ENCODE measurements around the gene ZRSR2. TPM values are rescaled to one million over a fixed set of nuclear protein-coding genes. Genes with fewer than 3 reads are reported as not detected.

ZRSR2 gene
- polyA plus RNA-seq, 2 of the 4 experiments (the other 2 are of a cell fraction) = 10.5 to 12.0 TPM

DNA sequence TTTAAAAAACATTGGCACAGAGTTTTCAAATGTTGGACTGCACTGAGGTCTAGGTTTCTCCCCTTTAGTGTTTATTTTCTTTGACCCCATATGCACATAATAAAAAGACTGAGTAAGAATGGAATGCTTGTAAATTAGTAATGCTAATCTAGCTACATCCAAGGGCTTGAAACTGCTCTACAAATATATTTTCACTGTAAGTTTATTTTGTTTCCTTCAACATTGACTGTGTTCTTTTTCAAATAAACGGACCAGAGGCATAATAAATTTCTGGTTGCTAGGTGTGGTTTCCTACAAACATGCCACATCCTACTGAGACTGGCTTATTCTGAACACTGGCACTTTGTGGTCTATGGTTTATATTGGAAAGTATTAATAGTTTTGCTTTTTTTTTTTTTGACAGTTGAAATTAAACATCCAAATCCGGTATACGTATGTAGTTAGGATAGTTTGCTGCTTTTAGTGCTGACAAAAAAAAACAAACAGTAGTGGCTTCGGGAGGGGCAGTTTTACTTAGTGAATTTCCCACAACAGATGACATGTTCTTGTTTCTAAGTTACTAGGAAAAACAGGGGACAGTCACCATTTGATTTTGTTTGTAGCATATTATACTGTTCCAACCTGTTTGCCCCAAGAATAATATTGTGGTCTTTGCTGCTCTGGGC lies 39.0 kb upstream of the ZRSR2 start:
- Histone ChIP-seq H3K9me3 (no peaks in the 10 kb centered on the region), H3K4me3 (no peak overlapping the region), H3K4me1 (peaks cover 10% of the 10 kb centered on the region; the same call in 1 of the 3 replicates), H3K4me2 (peak overlapping the region; percentile 19; the same call in 1 of the 3 replicates), H3K27ac (no peak overlapping the region)
- FAIRE-seq = peak; percentile 73
- peak in 1 of 2 experiments; percentile 22 for DNase-seq (ENCODE audit: low read depth in 1 of 2, low spot score in 1 of 2)
- WGBS (ENCODE audit: missing lambda C conversion rate) = 59% methylated on average over 4 of the region's 4 CpGs
- CTCF ChIA-PET = no interaction called here
- POLR2A ChIA-PET = no interaction called here
- no peak for ATAC-seq
- TF ChIP-seq FOXS1 (CRISPR knock-in tag; IDR thresholded peaks at IDR 0.05) = no peak
- TF ChIP-seq MAZ (IDR thresholded peaks at IDR 0.05; ENCODE audit: borderline replicate concordance, low read depth, low read length) = no peak
- TF ChIP-seq POLR2AphosphoS2 (conservative IDR thresholded peaks at IDR 0.05; ENCODE audit: low read length) = no peak
- TF ChIP-seq SREBF2 (IDR thresholded peaks at IDR 0.05) = no peak
- no peak for TF ChIP-seq ZFP36 (IDR thresholded peaks at IDR 0.05; ENCODE audit: borderline replicate concordance, partially characterized antibody)
- no peak for TF ChIP-seq E2F6 (IDR thresholded peaks at IDR 0.05; ENCODE audit: borderline replicate concordance, low read depth)
- TF ChIP-seq, protein P1, sequence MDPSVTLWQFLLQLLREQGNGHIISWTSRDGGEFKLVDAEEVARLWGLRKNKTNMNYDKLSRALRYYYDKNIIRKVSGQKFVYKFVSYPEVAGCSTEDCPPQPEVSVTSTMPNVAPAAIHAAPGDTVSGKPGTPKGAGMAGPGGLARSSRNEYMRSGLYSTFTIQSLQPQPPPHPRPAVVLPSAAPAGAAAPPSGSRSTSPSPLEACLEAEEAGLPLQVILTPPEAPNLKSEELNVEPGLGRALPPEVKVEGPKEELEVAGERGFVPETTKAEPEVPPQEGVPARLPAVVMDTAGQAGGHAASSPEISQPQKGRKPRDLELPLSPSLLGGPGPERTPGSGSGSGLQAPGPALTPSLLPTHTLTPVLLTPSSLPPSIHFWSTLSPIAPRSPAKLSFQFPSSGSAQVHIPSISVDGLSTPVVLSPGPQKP (IDR thresholded peaks at IDR 0.05; ENCODE audit: low read depth, low read length) = no peak

- H3K27ac ChIP-seq = no peak overlapping the region
- DNase-seq (ENCODE audit: low read depth in 1 of 2, low spot score in 1 of 2) = no peak
- H3K4me1 ChIP-seq = peaks cover 10% of the 10 kb centered on the region; the same call in 1 of the 3 replicates
- H3K4me3 ChIP-seq = no peak overlapping the region
- no peaks in the 10 kb centered on the region for H3K9me3 ChIP-seq
- ATAC-seq = no peak
- ChIA-PET CTCF (no interaction called here), POLR2A (no interaction called here)
- WGBS (ENCODE audit: missing lambda C conversion rate) = 85% methylated on average over 2 of the region's 2 CpGs
- no peak overlapping the region for H3K4me2 ChIP-seq
- TF ChIP-seq MAX (IDR thresholded peaks at IDR 0.05) = no peak
- TF ChIP-seq SREBF2 (IDR thresholded peaks at IDR 0.05) = no peak
- FAIRE-seq = no peak
Measured at GRCh38 chrX:15755091-15755490, 35.2 kb upstream of the ZRSR2 start.

DNA sequence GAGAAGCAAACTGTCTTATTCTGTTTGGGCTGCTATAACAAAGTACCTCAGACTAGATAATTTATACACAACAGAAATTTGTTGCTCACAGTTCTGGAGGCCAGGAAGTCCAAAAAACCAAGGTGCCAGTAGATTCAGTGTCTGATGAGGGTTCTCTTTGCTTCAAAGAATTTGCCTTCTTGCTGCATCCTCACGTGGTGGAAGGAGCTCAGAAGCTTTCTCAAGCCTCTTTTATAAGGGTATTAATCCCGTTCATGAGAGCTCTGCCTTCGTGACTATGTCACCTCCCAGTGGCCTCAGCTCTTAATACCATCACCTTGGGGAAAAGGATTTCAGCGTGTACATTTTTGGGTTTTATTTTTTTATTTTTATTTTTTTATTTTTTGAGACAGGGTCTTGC lies 32.1 kb upstream of the ZRSR2 start:
- Histone ChIP-seq H3K4me3 (no peak overlapping the region), H3K4me2 (no peak overlapping the region), H3K4me1 (no peaks in the 10 kb centered on the region), H3K9me3 (no peaks in the 10 kb centered on the region), H3K27ac (no peak overlapping the region)
- CTCF ChIA-PET = interaction anchor here (1.4 kb wide), 1 partner anchor 17 kb away, joined by 3 read pairs; no protein-coding TSS in a partner anchor
- TF ChIP-seq FOSB (CRISPR knock-in tag; IDR thresholded peaks at IDR 0.05) = no peak
- no peak for TF ChIP-seq MAFK (IDR thresholded peaks at IDR 0.05; ENCODE audit: partially characterized antibody)
- no peak for TF ChIP-seq ZSCAN20 (CRISPR knock-in tag; IDR thresholded peaks at IDR 0.05)
- no peak for TF ChIP-seq FOXS1 (CRISPR knock-in tag; IDR thresholded peaks at IDR 0.05)
- TF ChIP-seq, protein P2, sequence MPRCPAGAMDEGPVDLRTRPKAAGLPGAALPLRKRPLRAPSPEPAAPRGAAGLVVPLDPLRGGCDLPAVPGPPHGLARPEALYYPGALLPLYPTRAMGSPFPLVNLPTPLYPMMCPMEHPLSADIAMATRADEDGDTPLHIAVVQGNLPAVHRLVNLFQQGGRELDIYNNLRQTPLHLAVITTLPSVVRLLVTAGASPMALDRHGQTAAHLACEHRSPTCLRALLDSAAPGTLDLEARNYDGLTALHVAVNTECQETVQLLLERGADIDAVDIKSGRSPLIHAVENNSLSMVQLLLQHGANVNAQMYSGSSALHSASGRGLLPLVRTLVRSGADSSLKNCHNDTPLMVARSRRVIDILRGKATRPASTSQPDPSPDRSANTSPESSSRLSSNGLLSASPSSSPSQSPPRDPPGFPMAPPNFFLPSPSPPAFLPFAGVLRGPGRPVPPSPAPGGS (IDR thresholded peaks at IDR 0.05) = no peak
- no peak for TF ChIP-seq ZNF302 (CRISPR knock-in tag; IDR thresholded peaks at IDR 0.05)
- TF ChIP-seq E2F6 (IDR thresholded peaks at IDR 0.05; ENCODE audit: borderline replicate concordance, low read depth) = no peak
- TF ChIP-seq, protein P3, sequence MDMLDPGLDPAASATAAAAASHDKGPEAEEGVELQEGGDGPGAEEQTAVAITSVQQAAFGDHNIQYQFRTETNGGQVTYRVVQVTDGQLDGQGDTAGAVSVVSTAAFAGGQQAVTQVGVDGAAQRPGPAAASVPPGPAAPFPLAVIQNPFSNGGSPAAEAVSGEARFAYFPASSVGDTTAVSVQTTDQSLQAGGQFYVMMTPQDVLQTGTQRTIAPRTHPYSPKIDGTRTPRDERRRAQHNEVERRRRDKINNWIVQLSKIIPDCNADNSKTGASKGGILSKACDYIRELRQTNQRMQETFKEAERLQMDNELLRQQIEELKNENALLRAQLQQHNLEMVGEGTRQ (IDR thresholded peaks at IDR 0.05) = no peak
- no peak for TF ChIP-seq RNF2 (IDR thresholded peaks at IDR 0.05; ENCODE audit: borderline replicate concordance, low read depth)
- TF ChIP-seq ATOH8 (CRISPR knock-in tag; IDR thresholded peaks at IDR 0.05; ENCODE audit: low read depth) = no peak
- no peak for TF ChIP-seq KDM1A (IDR thresholded peaks at IDR 0.05; ENCODE audit: low read depth)
- no peak for TF ChIP-seq MAX (IDR thresholded peaks at IDR 0.05)
- no peak for TF ChIP-seq FOSL2 (IDR thresholded peaks at IDR 0.05)
- no peak for TF ChIP-seq FOSL2 (CRISPR knock-in tag; IDR thresholded peaks at IDR 0.05)
- TF ChIP-seq HMGXB4 (CRISPR knock-in tag; IDR thresholded peaks at IDR 0.05; ENCODE audit: borderline replicate concordance) = no peak
- no peak for TF ChIP-seq HES2 (IDR thresholded peaks at IDR 0.05)
- WGBS (ENCODE audit: missing lambda C conversion rate) = 86% methylated on average over 4 of the region's 4 CpGs
- DNase-seq (ENCODE audit: low read depth in 1 of 2, low spot score in 1 of 2) (no peak), ATAC-seq (no peak), FAIRE-seq (no peak)
- POLR2A ChIA-PET = no interaction called here
